Activated naive CD4-positive, alpha-beta T cell treated with anti-CD3 and anti-CD28 coated beads, Interleukin-2, amount 10 ng/mL, durations not matched to agents 7 days and 5 days (primary cell): Measurements from ENCODE around the gene RYR2.

Experiments used
- CTCF ChIA-PET: fragments of 350-600 bp; sonication (Branson Sonifier 250); formaldehyde crosslinking; loops from one replicate; lab custom pipeline; 2021; ENCODE audit warnings: antibody characterized with exemption; lab: Charles Lee
- DNase-seq: peaks from one replicate; pipeline ENCODE4 v3.0.0-alpha.2; 2020
- H3K27ac Mint-ChIP-seq: one replicate; pipeline ENCODE4 v1.8.0; 2021; ENCODE audit warnings: mild to moderate bottlenecking, moderate library complexity, mixed read lengths
- H3K27me3 Mint-ChIP-seq: one replicate; pipeline ENCODE4 v1.8.0; 2021; ENCODE audit warnings: mild to moderate bottlenecking, mixed read lengths
- H3K36me3 Mint-ChIP-seq: one replicate; pipeline ENCODE4 v1.8.0; 2021; ENCODE audit warnings: mixed read lengths
- H3K4me1 Mint-ChIP-seq: one replicate; pipeline ENCODE4 v1.8.0; 2021; ENCODE audit warnings: mixed read lengths
- H3K4me3 Mint-ChIP-seq: one replicate; pipeline ENCODE4 v1.8.0; 2021; ENCODE audit warnings: mild to moderate bottlenecking, moderate library complexity, mixed read lengths
- H3K9me3 Mint-ChIP-seq: one replicate; pipeline ENCODE4 v1.8.0; 2021; ENCODE audit warnings: mixed read lengths

Gene RYR2

GRCh38 chr1:237013608-237014007 is 28.4 kb upstream of the RYR2 start:
- H3K27me3 Mint-ChIP-seq = peaks cover 4% of the 10 kb centered on the region
- no peaks in the 10 kb centered on the region for H3K36me3 Mint-ChIP-seq
- DNase-seq = no peak
- no peaks in the 10 kb centered on the region for H3K9me3 Mint-ChIP-seq
- H3K4me3 Mint-ChIP-seq = no peak overlapping the region
- H3K27ac Mint-ChIP-seq = no peak overlapping the region
- CTCF ChIA-PET = no interaction called here
- H3K4me1 Mint-ChIP-seq = no peaks in the 10 kb centered on the region

- Mint-ChIP-seq H3K4me3 (no peak overlapping the region), H3K4me1 (no peaks in the 10 kb centered on the region), H3K27me3 (peaks cover 4% of the 10 kb centered on the region), H3K9me3 (no peaks in the 10 kb centered on the region), H3K36me3 (no peaks in the 10 kb centered on the region), H3K27ac (no peak overlapping the region)
- DNase-seq = no peak
- CTCF ChIA-PET = interaction anchor here (0.5 kb wide), 1 partner anchor 134 kb away, joined by 3 read pairs; no protein-coding TSS in a partner anchor
Observed at GRCh38 chr1:237016626-237017025, 25.4 kb upstream of the RYR2 start.

- CTCF ChIA-PET = no interaction called here
- H3K27me3 Mint-ChIP-seq = peaks cover 4% of the 10 kb centered on the region
- no peaks in the 10 kb centered on the region for H3K9me3 Mint-ChIP-seq
- DNase-seq = no peak
- no peaks in the 10 kb centered on the region for H3K4me1 Mint-ChIP-seq
- H3K27ac Mint-ChIP-seq = no peak overlapping the region
- no peak overlapping the region for H3K4me3 Mint-ChIP-seq
- no peaks in the 10 kb centered on the region for H3K36me3 Mint-ChIP-seq
Observed at GRCh38 chr1:237018896-237019295, 23.1 kb upstream of the RYR2 start.

GRCh38 chr1:237025358-237026074 is 16.5 kb upstream of the RYR2 start:
- CTCF ChIA-PET = no interaction called here
- Mint-ChIP-seq H3K4me3 (no peak overlapping the region), H3K9me3 (peaks cover 3% of the 10 kb centered on the region), H3K36me3 (no peaks in the 10 kb centered on the region), H3K4me1 (no peaks in the 10 kb centered on the region), H3K27me3 (no peaks in the 10 kb centered on the region), H3K27ac (no peak overlapping the region)
- DNase-seq = no peak

GRCh38 chr1:237029240-237029639 is 12.7 kb upstream of the RYR2 start:
- H3K9me3 Mint-ChIP-seq = peaks cover 3% of the 10 kb centered on the region
- H3K4me1 Mint-ChIP-seq = no peaks in the 10 kb centered on the region
- H3K4me3 Mint-ChIP-seq = no peak overlapping the region
- H3K27me3 Mint-ChIP-seq = no peaks in the 10 kb centered on the region
- CTCF ChIA-PET = no interaction called here
- no peak for DNase-seq
- H3K27ac Mint-ChIP-seq = no peak overlapping the region
- H3K36me3 Mint-ChIP-seq = no peaks in the 10 kb centered on the region

GRCh38 chr1:237029850-237030535 is 12.0 kb upstream of the RYR2 start:
- Mint-ChIP-seq H3K36me3 (no peaks in the 10 kb centered on the region), H3K27ac (no peak overlapping the region), H3K4me1 (no peaks in the 10 kb centered on the region), H3K9me3 (peaks cover 3% of the 10 kb centered on the region), H3K27me3 (no peaks in the 10 kb centered on the region), H3K4me3 (no peak overlapping the region)
- DNase-seq = no peak
- CTCF ChIA-PET = no interaction called here

- CTCF ChIA-PET = no interaction called here
- Mint-ChIP-seq H3K27me3 (no peaks in the 10 kb centered on the region), H3K4me1 (no peaks in the 10 kb centered on the region), H3K36me3 (no peaks in the 10 kb centered on the region), H3K4me3 (no peak overlapping the region), H3K9me3 (no peaks in the 10 kb centered on the region), H3K27ac (no peak overlapping the region)
- no peak for DNase-seq
Observed at GRCh38 chr1:237031480-237031879, 10.5 kb upstream of the RYR2 start.

GRCh38 chr1:237032029-237032428 is 10.0 kb upstream of the RYR2 start:
- no peaks in the 10 kb centered on the region for H3K4me1 Mint-ChIP-seq
- DNase-seq = no peak
- no peak overlapping the region for H3K4me3 Mint-ChIP-seq
- H3K9me3 Mint-ChIP-seq = no peaks in the 10 kb centered on the region
- H3K36me3 Mint-ChIP-seq = no peaks in the 10 kb centered on the region
- H3K27ac Mint-ChIP-seq = no peak overlapping the region
- CTCF ChIA-PET = no interaction called here
- no peaks in the 10 kb centered on the region for H3K27me3 Mint-ChIP-seq

GRCh38 chr1:237033061-237033460 is 8.9 kb upstream of the RYR2 start:
- Mint-ChIP-seq H3K9me3 (no peaks in the 10 kb centered on the region), H3K4me3 (no peak overlapping the region), H3K27me3 (no peaks in the 10 kb centered on the region), H3K36me3 (no peaks in the 10 kb centered on the region), H3K27ac (no peak overlapping the region), H3K4me1 (no peaks in the 10 kb centered on the region)
- CTCF ChIA-PET = no interaction called here
- no peak for DNase-seq

GRCh38 chr1:237033804-237034203 is 8.2 kb upstream of the RYR2 start:
- CTCF ChIA-PET = no interaction called here
- Mint-ChIP-seq H3K36me3 (no peaks in the 10 kb centered on the region), H3K4me1 (no peaks in the 10 kb centered on the region), H3K27ac (no peak overlapping the region), H3K4me3 (no peak overlapping the region), H3K27me3 (no peaks in the 10 kb centered on the region), H3K9me3 (no peaks in the 10 kb centered on the region)
- no peak for DNase-seq

- H3K4me1 Mint-ChIP-seq = no peaks in the 10 kb centered on the region
- no peak overlapping the region for H3K4me3 Mint-ChIP-seq
- no peak for DNase-seq
Observed at GRCh38 chr1:237035759-237036158, 6.2 kb upstream of the RYR2 start.

GRCh38 chr1:237038211-237038610 is 3.8 kb upstream of the RYR2 start:
- H3K4me1 Mint-ChIP-seq = peaks cover 3% of the 10 kb centered on the region
- CTCF ChIA-PET = no interaction called here
- H3K4me3 Mint-ChIP-seq = no peak overlapping the region
- H3K27ac Mint-ChIP-seq = no peak overlapping the region
- H3K36me3 Mint-ChIP-seq = peaks cover 2% of the 10 kb centered on the region
- H3K9me3 Mint-ChIP-seq = no peaks in the 10 kb centered on the region
- H3K27me3 Mint-ChIP-seq = peaks cover 24% of the 10 kb centered on the region
- no peak for DNase-seq

More at GRCh38 chr1:237035759-237036158, 6.2 kb upstream of the RYR2 start:
- Mint-ChIP-seq H3K36me3 (no peaks in the 10 kb centered on the region), H3K9me3 (no peaks in the 10 kb centered on the region), H3K27ac (no peak overlapping the region), H3K27me3 (peaks cover 3% of the 10 kb centered on the region)
- CTCF ChIA-PET = no interaction called here

- no peaks in the 10 kb centered on the region for H3K9me3 Mint-ChIP-seq
- DNase-seq = no peak
- no peak overlapping the region for H3K27ac Mint-ChIP-seq
- peaks cover 3% of the 10 kb centered on the region for H3K4me1 Mint-ChIP-seq
- H3K4me3 Mint-ChIP-seq = no peak overlapping the region
- peaks cover 2% of the 10 kb centered on the region for H3K36me3 Mint-ChIP-seq
- peaks cover 45% of the 10 kb centered on the region for H3K27me3 Mint-ChIP-seq
- CTCF ChIA-PET = no interaction called here
Observed at GRCh38 chr1:237040823-237041222, 1.2 kb upstream of the RYR2 start.

GRCh38 chr1:237041461-237041794 is 556 bp upstream of the RYR2 start:
- no peak overlapping the region for H3K4me3 Mint-ChIP-seq
- peaks cover 2% of the 10 kb centered on the region for H3K36me3 Mint-ChIP-seq
- no peaks in the 10 kb centered on the region for H3K9me3 Mint-ChIP-seq
- H3K27ac Mint-ChIP-seq = peak overlapping the region; percentile 80
- H3K4me1 Mint-ChIP-seq = peaks cover 3% of the 10 kb centered on the region
- CTCF ChIA-PET = no interaction called here
- peaks cover 48% of the 10 kb centered on the region for H3K27me3 Mint-ChIP-seq
- DNase-seq = no peak

GRCh38 chr1:237042526-237042891 is 525 bp downstream of the RYR2 start:
- H3K27me3 Mint-ChIP-seq = peaks cover 48% of the 10 kb centered on the region
- CTCF ChIA-PET = no interaction called here
- peaks cover 2% of the 10 kb centered on the region for H3K36me3 Mint-ChIP-seq
- no peak for DNase-seq
- H3K9me3 Mint-ChIP-seq = no peaks in the 10 kb centered on the region
- H3K4me3 Mint-ChIP-seq = no peak overlapping the region
- no peak overlapping the region for H3K27ac Mint-ChIP-seq
- peaks cover 3% of the 10 kb centered on the region for H3K4me1 Mint-ChIP-seq
